A673 (cell line): ENCODE results near the gene KCNK16. TPM values are rescaled to one million over a fixed set of nuclear protein-coding genes. Genes with fewer than 3 reads are reported as not detected.

Experiments used
- BruUV-seq: library from RNA; stranded (reverse); fragments of 400-500 nt; replicated peaks from 2 replicates; lab custom pipeline; 2021; lab: Mats Ljungman, UMichigan
- CTCF ChIA-PET: fragments of 300-600 bp; sonication (Branson Sonifier 250); formaldehyde crosslinking; loops from one replicate; lab custom pipeline; 2022; ENCODE audit warnings: antibody characterized with exemption; lab: Charles Lee
- POLR2A ChIA-PET: fragments of 300-600 bp; sonication (Branson Sonifier 250); formaldehyde crosslinking; loops from one replicate; lab custom pipeline; 2022; ENCODE audit warnings: antibody characterized with exemption; ENCODE audit not compliant: low non-redundant PET; lab: Charles Lee
- DNase-seq: peaks from one replicate; pipeline ENCODE4 v3.0.0-alpha.2; 2015; ENCODE audit warnings: low spot score
- H3K27ac ChIP-seq: fragments of 200-600 bp; sonication (generic); 2 replicates; pipeline ENCODE4 v1.5.1; 2016; ENCODE audit warnings: mixed run types, low read depth, mild to moderate bottlenecking, mixed read lengths, antibody characterized with exemption, low read length; ENCODE audit not compliant: poor library complexity, severe bottlenecking
- H3K27me3 ChIP-seq: fragments of 200-600 bp; sonication (generic); replicated peaks from 2 replicates; pipeline ENCODE4 v1.6.1; 2017; ENCODE audit warnings: mixed run types, low read depth, mild to moderate bottlenecking, mixed read lengths, antibody characterized with exemption, low read length; ENCODE audit not compliant: insufficient read depth, poor library complexity
- H3K36me3 ChIP-seq: fragments of 200-600 bp; sonication (generic); 2 replicates; pipeline ENCODE4 v1.6.1; 2016; ENCODE audit warnings: mixed run types, mild to moderate bottlenecking, mixed read lengths, antibody characterized with exemption, low read length; ENCODE audit not compliant: insufficient read depth, poor library complexity, severe bottlenecking
- H3K4me1 ChIP-seq: fragments of 200-600 bp; sonication (generic); 2 replicates; pipeline ENCODE4 v1.6.1; 2017; ENCODE audit warnings: mixed run types, mild to moderate bottlenecking, mixed read lengths, antibody characterized with exemption, low read length; ENCODE audit not compliant: insufficient read depth, poor library complexity, severe bottlenecking
- H3K4me3 ChIP-seq: fragments of 200-600 bp; sonication (generic); 2 replicates; pipeline ENCODE4 v1.5.1; 2016; ENCODE audit warnings: low read depth, mixed run types, mild to moderate bottlenecking, mixed read lengths, low read length; ENCODE audit not compliant: poor library complexity, severe bottlenecking
- H3K9me3 ChIP-seq: fragments of 200-600 bp; sonication (generic); 2 replicates; pipeline ENCODE4 v1.6.1; 2016; ENCODE audit warnings: mixed run types, low read depth, mild to moderate bottlenecking, mixed read lengths, antibody characterized with exemption, low read length; ENCODE audit not compliant: poor library complexity, severe bottlenecking
- EZH2 ChIP-seq: fragments of 200-600 bp; sonication (generic); IDR thresholded peaks from 2 replicates; pipeline ENCODE4 v1.6.1; 2017; ENCODE audit warnings: borderline replicate concordance, low read depth, mild to moderate bottlenecking, mixed read lengths, antibody characterized with exemption, low read length; ENCODE audit not compliant: poor library complexity, severe bottlenecking
- intact Hi-C: fragments of 100-400 bp; cut with micrococcal nuclease; formaldehyde crosslinking; loops from one replicate; pipeline ENCODE4 v1.10.0; 2022; ENCODE audit not compliant: unreplicated experiment
- total RNA-seq: library from RNA; stranded (reverse); gene quantifications from 2 replicates; pipeline ENCODE4 v1.2.3, GENCODE V29; 2021
- TF ChIP-seq, protein P1 (sequence below): fragments of 300-800, 200-600 bp; sonication (generic); conservative IDR thresholded peaks from 2 replicates; pipeline ENCODE4 v1.5.1; 2017; ENCODE audit warnings: low read depth, mild to moderate bottlenecking, antibody characterized with exemption, low read length, moderate library complexity, mixed read lengths

Gene KCNK16
- total RNA-seq, 1 experiment from 2014 or later, result not detected

DNA sequence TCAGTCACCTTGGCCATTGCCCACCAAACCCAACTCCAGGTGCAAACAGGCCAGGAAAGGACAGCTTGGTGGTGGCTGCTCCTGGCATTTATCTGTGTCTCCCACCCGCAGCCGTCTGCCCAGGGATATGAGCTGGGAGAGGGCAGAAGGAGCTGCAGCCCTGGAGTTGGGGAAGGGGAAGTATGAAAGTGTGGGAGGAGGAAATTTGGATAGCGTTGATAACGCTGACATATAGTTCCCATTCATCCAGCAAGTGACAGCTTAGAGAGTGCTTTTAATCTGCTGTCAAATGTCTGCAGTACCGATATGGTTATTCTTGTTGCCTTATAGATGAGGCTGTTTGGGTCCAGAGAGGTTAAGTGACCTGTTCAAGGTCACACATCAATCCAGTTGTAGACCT is 741 bp downstream of the KCNK16 start:
- BruUV-seq, result no TSS peak
- Histone ChIP-seq H3K27me3 (peaks cover 33% of the 10 kb centered on the region), H3K9me3 (no peaks in the 10 kb centered on the region), H3K4me3 (no peak overlapping the region), H3K27ac (no peak overlapping the region), H3K4me1 (no peaks in the 10 kb centered on the region), H3K36me3 (no peaks in the 10 kb centered on the region)
- no peak for TF ChIP-seq EZH2
- TF ChIP-seq, protein P1, sequence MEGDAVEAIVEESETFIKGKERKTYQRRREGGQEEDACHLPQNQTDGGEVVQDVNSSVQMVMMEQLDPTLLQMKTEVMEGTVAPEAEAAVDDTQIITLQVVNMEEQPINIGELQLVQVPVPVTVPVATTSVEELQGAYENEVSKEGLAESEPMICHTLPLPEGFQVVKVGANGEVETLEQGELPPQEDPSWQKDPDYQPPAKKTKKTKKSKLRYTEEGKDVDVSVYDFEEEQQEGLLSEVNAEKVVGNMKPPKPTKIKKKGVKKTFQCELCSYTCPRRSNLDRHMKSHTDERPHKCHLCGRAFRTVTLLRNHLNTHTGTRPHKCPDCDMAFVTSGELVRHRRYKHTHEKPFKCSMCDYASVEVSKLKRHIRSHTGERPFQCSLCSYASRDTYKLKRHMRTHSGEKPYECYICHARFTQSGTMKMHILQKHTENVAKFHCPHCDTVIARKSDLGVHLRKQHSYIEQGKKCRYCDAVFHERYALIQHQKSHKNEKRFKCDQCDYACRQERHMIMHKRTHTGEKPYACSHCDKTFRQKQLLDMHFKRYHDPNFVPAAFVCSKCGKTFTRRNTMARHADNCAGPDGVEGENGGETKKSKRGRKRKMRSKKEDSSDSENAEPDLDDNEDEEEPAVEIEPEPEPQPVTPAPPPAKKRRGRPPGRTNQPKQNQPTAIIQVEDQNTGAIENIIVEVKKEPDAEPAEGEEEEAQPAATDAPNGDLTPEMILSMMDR, result no peak
- intact Hi-C loops, result no loop called here
- ChIA-PET CTCF (no interaction called here), POLR2A (no interaction called here)
- no peak for DNase-seq

DNA sequence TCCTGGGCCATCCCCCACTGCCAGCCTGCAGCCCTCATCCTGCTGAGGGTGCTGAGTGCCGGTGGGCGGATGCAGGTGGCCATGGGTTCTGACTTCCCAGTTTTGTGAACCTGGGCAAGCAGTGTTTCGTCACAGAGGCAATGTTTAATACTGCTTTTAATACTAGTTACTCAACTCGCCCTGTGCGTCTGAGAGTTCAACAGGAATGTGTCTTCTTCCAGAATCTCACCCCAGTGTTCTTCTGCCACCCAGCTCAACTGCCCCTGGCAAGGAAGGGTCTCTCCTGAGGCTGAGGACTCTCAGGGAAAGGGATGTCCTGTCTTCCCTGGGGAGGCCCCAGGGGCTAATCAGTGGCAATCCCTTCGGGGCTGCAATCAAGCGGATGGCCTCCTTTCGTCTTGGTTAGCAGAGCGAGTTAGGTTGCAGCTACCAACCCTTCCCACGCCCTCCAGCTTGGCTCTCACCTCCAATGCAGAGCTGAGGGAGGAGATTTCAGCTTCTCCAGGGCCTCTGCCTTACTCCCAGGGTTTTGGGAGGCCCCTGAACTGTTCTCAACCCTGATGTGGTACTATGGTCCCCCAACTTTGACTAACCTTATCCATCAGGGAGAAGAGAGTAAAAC is 2.0 kb downstream of the KCNK16 start:
- TF ChIP-seq, protein P1, result no peak
- no peak for TF ChIP-seq EZH2
- no peak overlapping the region for H3K4me3 ChIP-seq
- CTCF ChIA-PET, result no interaction called here
- no peaks in the 10 kb centered on the region for H3K36me3 ChIP-seq
- no peaks in the 10 kb centered on the region for H3K4me1 ChIP-seq
- peaks cover 39% of the 10 kb centered on the region for H3K27me3 ChIP-seq
- no TSS peak for BruUV-seq
- POLR2A ChIA-PET, result no interaction called here
- H3K9me3 ChIP-seq, result no peaks in the 10 kb centered on the region
- intact Hi-C loops, result no loop called here
- no peak overlapping the region for H3K27ac ChIP-seq
- no peak for DNase-seq

- Histone ChIP-seq H3K4me1 (no peaks in the 10 kb centered on the region), H3K4me3 (no peak overlapping the region), H3K27me3 (peaks cover 41% of the 10 kb centered on the region), H3K27ac (no peak overlapping the region), H3K9me3 (no peaks in the 10 kb centered on the region), H3K36me3 (no peaks in the 10 kb centered on the region)
- no peak for DNase-seq
- TF ChIP-seq, protein P1, result no peak
- TF ChIP-seq EZH2, result no peak
- no TSS peak for BruUV-seq
- intact Hi-C loops, result no loop called here
- POLR2A ChIA-PET, result no interaction called here
- CTCF ChIA-PET, result interaction anchor here (1.0 kb wide), 1 partner anchor 20 kb away, joined by 3 read pairs; no protein-coding TSS in a partner anchor
Measured at GRCh38 chr6:39319621-39320362, 2.7 kb downstream of the KCNK16 start.
